NOMO-1 treated with dmso at 0.1 percent for 144 hours (cell line): Measurements from ENCODE around the gene ASIP.
"Not testable (repeated sequence)": the region's sequence is repeated elsewhere in the genome, so short reads cannot be mapped to it uniquely, and the experiment has no call there.

Experiments used
- DNase-seq: peaks from one replicate; lab custom pipeline; 2025; ENCODE audit not compliant: unreplicated experiment; lab: John Stamatoyannopoulos, UW

The ASIP gene

GRCh38 chr20:34242015-34242414 is 792 bp downstream of the ASIP start:
- DNase-seq: not testable (repeated sequence)

DNA sequence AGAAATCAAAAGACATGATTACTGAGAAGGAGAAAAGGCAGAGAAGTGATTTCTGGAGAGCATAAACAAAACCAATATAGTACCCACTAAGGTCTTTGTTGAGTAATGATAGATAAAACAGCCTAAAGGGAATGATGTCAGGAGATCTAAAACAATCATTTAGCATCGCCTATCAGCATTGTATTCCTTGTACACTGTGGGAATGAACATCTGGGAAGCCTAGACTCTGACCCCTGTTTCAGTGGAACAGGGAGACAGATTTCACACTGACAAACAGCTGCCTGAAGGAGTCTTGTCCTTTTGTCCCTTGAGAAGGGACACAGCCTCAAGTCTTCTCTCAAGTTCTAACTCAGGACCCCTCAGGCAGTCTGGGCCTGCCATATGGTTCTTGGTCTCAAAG is 1.7 kb downstream of the ASIP start:
- no peak for DNase-seq

GRCh38 chr20:34243377-34243776 is 2.2 kb downstream of the ASIP start:
- DNase-seq: no peak

DNA sequence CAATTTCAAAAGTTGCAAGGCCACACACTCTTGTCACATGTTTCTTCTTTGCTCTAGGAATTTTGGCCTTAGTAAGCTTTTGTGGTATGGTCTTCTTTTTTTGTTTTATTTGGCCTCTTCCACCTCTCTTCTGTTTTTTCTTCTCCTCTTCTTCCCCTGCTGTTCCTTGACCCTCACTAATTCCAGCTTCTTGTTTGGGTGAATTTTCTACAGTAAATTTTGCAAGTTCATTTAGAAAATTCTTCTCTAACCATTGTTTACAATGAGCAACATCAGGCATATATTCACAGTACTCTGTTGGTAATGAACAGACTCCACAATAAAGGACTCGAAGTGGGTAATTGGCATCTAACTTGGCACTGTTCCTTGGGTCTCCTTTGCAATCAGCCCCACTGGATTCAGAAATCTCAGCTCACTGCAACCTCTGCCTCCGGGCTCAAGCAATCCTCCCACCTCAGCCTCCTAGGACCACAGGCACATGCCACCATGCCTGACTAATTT is 5.0 kb downstream of the ASIP start:
- DNase-seq: no peak

GRCh38 chr20:34249291-34249690 is 8.1 kb downstream of the ASIP start:
- peak; percentile 55 for DNase-seq

DNA sequence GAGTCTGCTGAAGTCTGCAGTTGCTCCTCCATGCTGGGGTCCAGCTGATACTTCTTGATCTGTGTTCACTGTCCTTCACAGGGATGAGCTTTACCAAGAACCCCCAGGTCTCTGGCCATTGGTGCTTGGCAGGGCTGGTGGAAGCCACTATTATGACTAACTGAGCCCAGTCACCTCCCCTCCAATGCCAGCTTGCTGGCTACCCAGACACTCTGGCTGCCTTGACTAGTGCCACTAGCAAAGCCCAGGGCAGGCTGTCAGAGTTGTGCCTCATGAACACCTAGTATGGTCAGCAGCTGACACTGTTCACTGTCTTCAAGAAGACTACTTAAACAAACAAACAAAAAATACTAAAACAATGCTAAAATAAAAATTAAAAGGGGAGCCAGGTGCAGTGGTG is 8.8 kb downstream of the ASIP start:
- no peak for DNase-seq

GRCh38 chr20:34251619-34252018 is 10.4 kb downstream of the ASIP start:
- no peak for DNase-seq

DNA sequence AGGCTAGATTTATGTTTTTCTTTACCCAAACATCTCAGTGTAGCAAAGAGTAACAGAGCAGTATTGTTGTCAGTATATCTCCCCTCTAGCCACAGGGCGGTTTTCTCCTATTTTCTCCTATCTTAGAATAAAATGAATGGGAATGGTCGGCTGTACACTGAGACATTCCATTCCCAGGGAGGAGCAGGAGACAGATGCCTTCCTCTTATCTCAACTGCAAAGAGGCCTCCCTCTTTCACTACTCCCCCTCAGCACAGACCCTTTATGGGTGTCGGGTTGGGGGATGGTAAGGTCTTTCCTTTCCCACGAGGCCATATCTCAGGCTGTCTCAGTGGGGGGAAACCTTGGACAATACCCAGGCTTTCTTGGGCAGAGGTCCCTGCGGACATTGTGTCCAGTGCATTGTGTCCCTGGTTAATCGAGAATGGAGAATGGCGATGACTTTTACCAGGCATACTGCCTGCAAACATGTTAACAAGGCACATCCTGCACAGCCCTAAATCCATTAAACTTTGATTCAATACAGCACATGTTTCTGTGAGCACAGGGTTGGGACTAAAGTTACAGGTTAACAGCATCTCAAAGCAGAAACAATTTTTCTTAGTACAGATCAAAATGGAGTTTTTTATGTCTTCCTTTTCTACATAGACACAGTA is 11.3 kb downstream of the ASIP start:
- DNase-seq: not testable (repeated sequence)

- DNase-seq: no peak
Observed at GRCh38 chr20:34254979-34255378, 13.8 kb downstream of the ASIP start.

- DNase-seq: no peak
Observed at GRCh38 chr20:34256629-34257124, 15.5 kb downstream of the ASIP start.

DNA sequence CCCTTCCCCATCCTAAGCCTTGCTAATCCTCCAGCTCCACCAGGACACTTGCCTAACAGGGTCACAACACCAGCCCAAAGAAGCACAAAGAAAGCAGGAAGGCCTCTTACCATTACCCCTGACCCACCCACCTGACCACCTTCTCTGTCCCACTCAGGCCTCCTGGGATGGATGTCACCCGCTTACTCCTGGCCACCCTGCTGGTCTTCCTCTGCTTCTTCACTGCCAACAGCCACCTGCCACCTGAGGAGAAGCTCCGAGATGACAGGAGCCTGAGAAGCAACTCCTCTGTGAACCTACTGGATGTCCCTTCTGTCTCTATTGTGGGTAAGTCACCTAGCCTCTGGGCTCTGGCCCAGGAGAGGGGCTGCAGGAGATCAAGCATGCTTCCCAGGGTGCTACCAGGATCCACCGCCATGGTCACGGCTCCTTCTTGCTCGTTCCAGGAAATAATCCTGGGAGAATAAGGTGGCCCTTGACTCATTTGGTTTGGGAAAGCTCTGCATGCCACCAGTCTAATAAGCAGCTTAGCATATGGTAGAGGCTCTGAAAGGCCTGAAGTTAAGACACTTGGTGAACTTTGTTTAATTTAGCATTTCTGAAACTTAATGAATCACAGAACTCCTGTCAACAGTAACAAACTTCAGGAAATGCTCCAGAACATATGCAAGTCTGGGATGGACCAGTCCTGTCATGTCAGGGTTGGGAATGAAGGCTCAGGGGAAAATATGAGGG is 19.2 kb downstream of the ASIP start:
- DNase-seq: no peak

GRCh38 chr20:34262488-34263288 is 21.5 kb downstream of the ASIP start:
- peak; percentile 63 for DNase-seq

- DNase-seq: not testable (repeated sequence)
Observed at GRCh38 chr20:34263468-34263867, 22.2 kb downstream of the ASIP start.

DNA sequence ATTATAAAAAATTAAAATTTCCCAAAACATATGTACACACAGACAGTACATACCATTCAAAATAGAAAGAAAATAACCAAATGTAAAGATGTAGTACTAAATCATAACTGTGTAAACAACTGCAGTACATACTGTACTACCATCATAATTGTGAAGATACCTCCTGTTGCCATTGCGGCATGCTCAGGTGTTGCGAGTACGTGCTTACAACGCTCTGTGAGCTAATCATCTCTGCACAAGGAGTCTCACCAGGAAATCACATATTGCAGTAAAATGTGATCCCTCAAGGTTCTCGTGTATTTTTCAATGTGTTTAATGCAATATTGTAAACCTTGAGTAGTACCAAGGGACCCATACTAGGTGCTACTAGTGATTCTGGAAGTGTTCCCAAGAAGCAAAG is 22.9 kb downstream of the ASIP start:
- no peak for DNase-seq

GRCh38 chr20:34268145-34268544 is 26.9 kb downstream of the ASIP start:
- DNase-seq: no peak

GRCh38 chr20:34268851-34269636 is 27.8 kb downstream of the ASIP start:
- no peak for DNase-seq

GRCh38 chr20:34269996-34270627 is 28.9 kb downstream of the ASIP start:
- no peak for DNase-seq

DNA sequence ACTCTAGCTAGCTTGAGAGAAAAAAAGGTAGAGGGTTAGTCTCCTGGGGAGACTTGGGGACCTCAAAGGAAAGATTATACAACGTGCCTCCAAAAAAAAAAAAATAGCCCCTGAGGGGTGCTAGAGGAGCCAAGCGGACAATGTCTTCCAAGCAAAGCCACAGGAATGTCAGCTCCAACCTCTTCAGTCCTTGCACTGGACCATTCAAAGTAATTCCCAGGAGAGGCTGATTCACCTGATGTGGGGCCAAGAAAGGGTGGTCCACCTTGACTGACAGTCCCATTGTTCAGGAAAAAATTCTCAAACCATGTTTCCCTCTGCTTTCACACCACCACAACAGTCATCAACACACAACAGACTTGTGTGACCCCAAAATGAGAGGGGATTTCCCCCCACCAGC is 30.7 kb downstream of the ASIP start:
- no peak for DNase-seq

DNA sequence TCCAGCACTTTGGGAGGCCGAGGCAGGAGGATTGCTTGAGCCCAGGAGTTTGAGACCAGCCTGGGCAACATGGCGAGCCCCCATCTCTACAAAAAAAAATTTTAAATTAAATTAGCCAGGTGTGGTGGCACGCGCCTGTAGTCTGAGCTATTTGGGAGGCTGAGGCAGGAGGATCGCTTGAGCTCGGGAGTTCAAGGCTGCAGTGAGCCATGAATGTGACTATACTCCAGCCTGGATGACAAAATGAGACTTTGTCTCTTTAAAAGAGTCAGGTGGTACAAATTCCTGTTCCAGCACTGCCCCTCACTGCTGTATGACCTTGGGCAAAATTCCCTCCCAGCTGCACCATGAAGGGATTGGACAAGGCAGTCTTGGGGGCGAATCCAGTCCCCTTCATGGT is 33.5 kb downstream of the ASIP start:
- DNase-seq: no peak

GRCh38 chr20:34281177-34281576 is 40.0 kb downstream of the ASIP start:
- DNase-seq: no peak
